Measurements from ENCODE around the gene NPL. TPM values are rescaled to one million over a fixed set of nuclear protein-coding genes. Genes with fewer than 3 reads are reported as not detected.

Gene NPL
- polyA plus RNA-seq, 2 of the 4 experiments (the other 2 are of a cell fraction): 0.80 to 1.0 TPM

GRCh38 chr1:182833271-182833670 is 43.7 kb downstream of the NPL start:
- no peak for ATAC-seq
- CTCF ChIA-PET: no interaction called here

GRCh38 chr1:182834326-182834725 is 44.8 kb downstream of the NPL start:
- no peak for ATAC-seq
- ChIA-PET CTCF (interaction anchor here (1.0 kb wide), 1 partner anchor 234 kb away, joined by 3 read pairs; no protein-coding TSS in a partner anchor), POLR2A (no interaction called here)
- peaks cover 4% of the 10 kb centered on the region; the same call in 1 of the 3 replicates for H3K4me1 ChIP-seq
- no peak for TF ChIP-seq CBX8 (IDR thresholded peaks at IDR 0.05)
- no peak for TF ChIP-seq BHLHE40 (IDR thresholded peaks at IDR 0.05; ENCODE audit: low read depth, low read length)
- TF ChIP-seq HDAC2 (IDR thresholded peaks at IDR 0.05): no peak
- TF ChIP-seq HES2 (IDR thresholded peaks at IDR 0.05): no peak
- TF ChIP-seq PBX3 (IDR thresholded peaks at IDR 0.05): no peak
- no peak for TF ChIP-seq CTCF (IDR thresholded peaks at IDR 0.05)
- TF ChIP-seq HOXA7 (CRISPR knock-in tag; IDR thresholded peaks at IDR 0.05): no peak
- no peak for TF ChIP-seq KDM1A (IDR thresholded peaks at IDR 0.05; ENCODE audit: low read depth)
- TF ChIP-seq ZFP36 (IDR thresholded peaks at IDR 0.05; ENCODE audit: borderline replicate concordance, partially characterized antibody): no peak
- no peak for TF ChIP-seq GATA3 (IDR thresholded peaks at IDR 0.05; ENCODE audit: borderline replicate concordance)
- TF ChIP-seq MAFK (IDR thresholded peaks at IDR 0.05; ENCODE audit: partially characterized antibody): no peak
- H3K4me2 ChIP-seq: no peak overlapping the region
- H3K27ac ChIP-seq: no peak overlapping the region
- FAIRE-seq: no peak
- no peak for DNase-seq (ENCODE audit: low read depth in 1 of 2, low spot score in 1 of 2)
- WGBS (ENCODE audit: missing lambda C conversion rate): 74% methylated on average over 2 of the region's 2 CpGs
- H3K9me3 ChIP-seq: no peaks in the 10 kb centered on the region
- no peak overlapping the region for H3K4me3 ChIP-seq

More at GRCh38 chr1:182833271-182833670, 43.7 kb downstream of the NPL start:
- no peak for FAIRE-seq
- Histone ChIP-seq H3K27ac (no peak overlapping the region), H3K4me2 (no peak overlapping the region), H3K4me1 (no peaks in the 10 kb centered on the region), H3K4me3 (no peak overlapping the region), H3K9me3 (no peaks in the 10 kb centered on the region)
- DNase-seq (ENCODE audit: low read depth in 1 of 2, low spot score in 1 of 2): no peak
- TF ChIP-seq CBX8 (IDR thresholded peaks at IDR 0.05): no peak
- TF ChIP-seq FOXS1 (CRISPR knock-in tag; IDR thresholded peaks at IDR 0.05): no peak
- TF ChIP-seq HMGXB4 (CRISPR knock-in tag; IDR thresholded peaks at IDR 0.05; ENCODE audit: borderline replicate concordance): no peak
- TF ChIP-seq USF2 (IDR thresholded peaks at IDR 0.05): no peak
- TF ChIP-seq PBX3 (IDR thresholded peaks at IDR 0.05): no peak
- TF ChIP-seq NFE2L2 (conservative IDR thresholded peaks at IDR 0.05; ENCODE audit: low read length): no peak
- TF ChIP-seq FOSL2 (IDR thresholded peaks at IDR 0.05): no peak
- no peak for TF ChIP-seq FOSL2 (CRISPR knock-in tag; IDR thresholded peaks at IDR 0.05)
- no peak for TF ChIP-seq NPAS2 (CRISPR knock-in tag; IDR thresholded peaks at IDR 0.05; ENCODE audit: borderline replicate concordance)
- no peak for TF ChIP-seq PHF8 (IDR thresholded peaks at IDR 0.05; ENCODE audit: borderline replicate concordance, low read depth)
- TF ChIP-seq HOXB13 (CRISPR knock-in tag; IDR thresholded peaks at IDR 0.05; ENCODE audit: low read depth): no peak
- no peak for TF ChIP-seq HDAC2 (IDR thresholded peaks at IDR 0.05)
- TF ChIP-seq EHF (CRISPR knock-in tag; IDR thresholded peaks at IDR 0.05): no peak
- TF ChIP-seq ESRRA (IDR thresholded peaks at IDR 0.05; ENCODE audit: borderline replicate concordance, low read length): no peak
- no peak for TF ChIP-seq MAZ (IDR thresholded peaks at IDR 0.05; ENCODE audit: borderline replicate concordance, low read depth, low read length)
- TF ChIP-seq SREBF2 (IDR thresholded peaks at IDR 0.05): no peak
- TF ChIP-seq GATA3 (IDR thresholded peaks at IDR 0.05; ENCODE audit: borderline replicate concordance): no peak
- no peak for TF ChIP-seq ZC3H11A (IDR thresholded peaks at IDR 0.05)
- TF ChIP-seq RAD21 (conservative IDR thresholded peaks at IDR 0.05 in 1 of 2, IDR thresholded peaks at IDR 0.05 in 1 of 2): no peak
- TF ChIP-seq CBX2 (IDR thresholded peaks at IDR 0.05; ENCODE audit: borderline replicate concordance, low read depth): no peak
- POLR2A ChIA-PET: no interaction called here
